Keratinocyte (primary cell): Measurements from ENCODE around the gene CMTM7.

Experiments
- CTCF ChIP-seq, 3 experiments: IDR thresholded peaks in 1 of 3; conservative IDR thresholded peaks in 1 of 3; optimal IDR thresholded peaks in 1 of 3; 2 replicates in 2 of 3; 3 replicates in 1 of 3; pipeline versions ENCODE3 to v1.5.1; 2011; ENCODE audit warnings: low read length in 3 of 3, mild to moderate bottlenecking in 3 of 3, moderate library complexity in 2 of 3, control low read depth in 1 of 3, inconsistent platforms in 1 of 3; ENCODE audit not compliant: insufficient read depth in 2 of 3; ENCODE audit errors: extremely low read depth in 1 of 3
- EZH2 ChIP-seq: IDR thresholded peaks from one replicate; pipeline ENCODE4 v1.6.1; 2012; ENCODE audit warnings: inconsistent platforms, mild to moderate bottlenecking, low read length, moderate library complexity

GRCh38 chr3:32374788-32375595 is 16.7 kb upstream of the CMTM7 start:
- TF ChIP-seq EZH2, result no peak
- peak; percentile 17 to 69 (median 60) for TF ChIP-seq CTCF (optimal IDR thresholded peaks at IDR 0.05 in 1 of 3, IDR thresholded peaks at IDR 0.05 in 1 of 3, conservative IDR thresholded peaks at IDR 0.05 in 1 of 3; ENCODE audit: extremely low read depth in 1 of 3, insufficient read depth in 2 of 3, low read length in 3 of 3)
